ENCODE data around the gene APOD.
"Not testable (repeated sequence)": the region's sequence is repeated elsewhere in the genome, so short reads cannot be mapped to it uniquely, and the experiment has no call there.

GRCh38 chr3:195599926-195600325 lies 16.2 kb upstream of the APOD start:
- TF ChIP-seq CTCF (IDR thresholded peaks at IDR 0.05); ZFX (IDR thresholded peaks at IDR 0.05; ENCODE audit: borderline replicate concordance): not testable (repeated sequence)

Data from 22Rv1 (cell line).